H1 (cell line): ENCODE results near the gene RUVBL2. TPM values are rescaled to one million over a fixed set of nuclear protein-coding genes. Genes with fewer than 3 reads are reported as not detected.

Experiments used
- CTCF ChIA-PET: fragments of 300-600 bp; sonication (Branson Sonifier 250); formaldehyde crosslinking; loops from one replicate; lab custom pipeline; 2021; ENCODE audit not compliant: partially characterized antibody; lab: Charles Lee
- POLR2A ChIA-PET: fragments of 300-600 bp; sonication (Branson Sonifier 250); formaldehyde crosslinking; loops from one replicate; lab custom pipeline; 2021; ENCODE audit warnings: inconsistent platforms; ENCODE audit not compliant: partially characterized antibody; lab: Charles Lee
- DNase-seq, 2 experiments: peaks; one replicate each; pipeline versions ENCODE4 v3.0.0 to v3.0.0-alpha.2; 2010 to 2022; ENCODE audit warnings: low spot score in 2 of 2, low read depth in 1 of 2, mixed read lengths in 1 of 2
- FAIRE-seq: peaks from 2 replicates; lab custom pipeline; 2011; peaks lifted over from hg19 to GRCh38; lab: Jason Lieb, UNC
- H2AFZ ChIP-seq: 2 replicates; pipeline ENCODE4 v1.8.1; 2012; ENCODE audit warnings: low read length, inconsistent platforms
- H2AK5ac ChIP-seq: 2 replicates; pipeline ENCODE4 v1.6.1; 2013; ENCODE audit warnings: low read depth, low read length
- H2BK120ac ChIP-seq: replicated peaks from 2 replicates; pipeline ENCODE3; 2013; ENCODE audit warnings: low read depth, low read length, inconsistent platforms
- H2BK12ac ChIP-seq: 2 replicates; pipeline ENCODE4 v1.6.1; 2013; ENCODE audit warnings: low read depth, low read length
- H2BK15ac ChIP-seq: 2 replicates; pipeline ENCODE4 v1.6.1; 2013; ENCODE audit warnings: low read length
- H2BK20ac ChIP-seq: 2 replicates; pipeline ENCODE4 v1.6.1; 2013; ENCODE audit warnings: low read length
- H2BK5ac ChIP-seq: 2 replicates; pipeline ENCODE4 v1.6.1; 2013; ENCODE audit warnings: low read depth, low read length
- H3K14ac ChIP-seq: 2 replicates; pipeline ENCODE4 v1.6.1; 2013; ENCODE audit warnings: inconsistent platforms; ENCODE audit not compliant: insufficient read length
- H3K18ac ChIP-seq: 2 replicates; pipeline ENCODE4 v1.6.1; 2013; ENCODE audit warnings: low read length; ENCODE audit errors: extremely low read depth
- H3K23ac ChIP-seq: 2 replicates; pipeline ENCODE4 v1.6.1; 2013; ENCODE audit warnings: inconsistent platforms; ENCODE audit not compliant: insufficient read length
- H3K23me2 ChIP-seq: 2 replicates; pipeline ENCODE4 v1.6.1; 2013; ENCODE audit warnings: low read depth, low read length
- H3K27ac ChIP-seq: 2 replicates; pipeline ENCODE4 v1.6.1; 2011; ENCODE audit warnings: low read depth, low read length, inconsistent platforms
- H3K27me3 ChIP-seq, 4 experiments: replicated peaks in 1 of 4; 1 replicate in 1 of 4; 2 replicates in 3 of 4; pipeline versions ENCODE4 v1.6.1 to v1.8.1; 2011 to 2013; ENCODE audit warnings: low read length in 3 of 4, mild to moderate bottlenecking in 3 of 4, inconsistent platforms in 2 of 4, mixed read lengths in 2 of 4, moderate library complexity in 1 of 4; ENCODE audit not compliant: control insufficient read depth in 3 of 4, insufficient read depth in 3 of 4; ENCODE audit errors: extremely low read depth in 1 of 4
- H3K36me3 ChIP-seq, 4 experiments: 2 replicates each; pipeline versions ENCODE4 v1.6.1 to v1.8.1; 2011 to 2013; ENCODE audit warnings: mild to moderate bottlenecking in 4 of 4, low read length in 3 of 4, moderate library complexity in 2 of 4, control low read depth in 1 of 4, inconsistent platforms in 1 of 4; ENCODE audit not compliant: insufficient read depth in 4 of 4, control insufficient read depth in 2 of 4
- H3K4ac ChIP-seq: replicated peaks from 2 replicates; pipeline ENCODE3; 2013; ENCODE audit warnings: low read length, low read depth, mixed read lengths, inconsistent platforms; ENCODE audit not compliant: insufficient read length
- H3K4me1 ChIP-seq, 4 experiments: replicated peaks in 1 of 4; 1 replicate in 1 of 4; 2 replicates in 3 of 4; pipeline versions ENCODE4 v1.6.1 to v1.8.1; 2011 to 2013; ENCODE audit warnings: low read length in 3 of 4, inconsistent platforms in 2 of 4, mixed read lengths in 1 of 4; ENCODE audit not compliant: insufficient read depth in 4 of 4, control insufficient read depth in 3 of 4
- H3K4me2 ChIP-seq, 2 experiments: 2 replicates each; pipeline versions ENCODE4 v1.6.1 to v1.8.1; 2011 to 2013; ENCODE audit warnings: low read depth in 2 of 2, low read length in 2 of 2, control low read depth in 1 of 2, inconsistent platforms in 1 of 2, mild to moderate bottlenecking in 1 of 2; ENCODE audit not compliant: insufficient read depth in 1 of 2
- H3K4me3 ChIP-seq, 4 experiments: fragments of 200-600, 300-600 bp in 1 of 4; sonication (generic), shearing (Covaris generic), sonication (Bioruptor Twin) in 1 of 4; 2 replicates each; pipeline versions ENCODE4 v1.5.1 to v1.8.1; 2011 to 2016; ENCODE audit warnings: low read length in 4 of 4, low read depth in 3 of 4, control low read depth in 2 of 4, inconsistent platforms in 2 of 4, mild to moderate bottlenecking in 2 of 4, mixed read lengths in 1 of 4, moderate library complexity in 1 of 4; ENCODE audit not compliant: insufficient read depth in 2 of 4; ENCODE audit errors: extremely low read depth in 1 of 4
- H3K56ac ChIP-seq: replicated peaks from 2 replicates; pipeline ENCODE3; 2013; ENCODE audit warnings: low read depth, mild to moderate bottlenecking, mixed read lengths, low read length, inconsistent platforms; ENCODE audit not compliant: insufficient read length
- H3K79me1 ChIP-seq: 2 replicates; pipeline ENCODE4 v1.6.1; 2013; ENCODE audit warnings: low read depth, low read length, control low read depth
- H3K79me2 ChIP-seq, 2 experiments: 2 replicates each; pipeline versions ENCODE4 v1.6.1 to v1.8.1; 2012 to 2013; ENCODE audit warnings: low read length in 2 of 2, mild to moderate bottlenecking in 2 of 2, inconsistent platforms in 1 of 2; ENCODE audit not compliant: insufficient read depth in 2 of 2, control insufficient read depth in 1 of 2
- H3K9ac ChIP-seq, 4 experiments: replicated peaks in 1 of 4; 1 replicate in 1 of 4; 2 replicates in 3 of 4; pipeline versions ENCODE4 v1.6.1 to v1.8.1; 2011 to 2013; ENCODE audit warnings: low read depth in 3 of 4, low read length in 3 of 4, control low read depth in 2 of 4, mild to moderate bottlenecking in 2 of 4, moderate library complexity in 2 of 4, inconsistent platforms in 1 of 4; ENCODE audit errors: extremely low read depth in 1 of 4
- H3K9me3 ChIP-seq, 2 experiments: 2 replicates each; pipeline versions ENCODE4 v1.6.1 to v1.8.1; 2012 to 2013; ENCODE audit warnings: mild to moderate bottlenecking in 2 of 2, moderate library complexity in 2 of 2, control low read depth in 1 of 2, inconsistent platforms in 1 of 2, low read depth in 1 of 2, low read length in 1 of 2, mixed read lengths in 1 of 2; ENCODE audit not compliant: insufficient read depth in 2 of 2
- H4K20me1 ChIP-seq, 2 experiments: replicated peaks in 1 of 2; 2 replicates each; pipeline versions ENCODE3 to v1.8.1; 2011 to 2013; ENCODE audit warnings: inconsistent platforms in 2 of 2, low read length in 2 of 2, mild to moderate bottlenecking in 1 of 2; ENCODE audit not compliant: insufficient read depth in 2 of 2, control insufficient read depth in 1 of 2
- H4K5ac ChIP-seq: 2 replicates; pipeline ENCODE4 v1.6.1; 2013; ENCODE audit warnings: low read length, low read depth, mixed read lengths, inconsistent platforms; ENCODE audit not compliant: insufficient read length
- H4K8ac ChIP-seq: 2 replicates; pipeline ENCODE4 v1.8.0; 2013; ENCODE audit warnings: mild to moderate bottlenecking, moderate library complexity, low read length, inconsistent platforms; ENCODE audit not compliant: insufficient read depth; ENCODE audit errors: extremely low read depth
- H4K91ac ChIP-seq: replicated peaks from 2 replicates; pipeline ENCODE3; 2013; ENCODE audit warnings: low read length, mixed read lengths, inconsistent platforms; ENCODE audit not compliant: insufficient read length
- POLR2A ChIP-seq, 2 experiments: IDR thresholded peaks; 1 replicate in 1 of 2; 2 replicates in 1 of 2; pipeline ENCODE4 v1.6.1; 2011; ENCODE audit warnings: low read depth in 2 of 2, low read length in 2 of 2, mild to moderate bottlenecking in 2 of 2; ENCODE audit errors: control extremely low read depth in 1 of 2
- POLR2AphosphoS5 ChIP-seq: IDR thresholded peaks from 2 replicates; pipeline ENCODE4 v1.6.1; 2011; ENCODE audit warnings: low read depth, low read length
- SIN3A ChIP-seq, 2 experiments: IDR thresholded peaks in 1 of 2; conservative IDR thresholded peaks in 1 of 2; 2 replicates each; pipeline ENCODE4 v1.6.1; 2011 to 2012; ENCODE audit warnings: low read length in 2 of 2, improper control_type of control experiment in 1 of 2, low read depth in 1 of 2, mild to moderate bottlenecking in 1 of 2
- WGBS, 2 experiments: shearing (Covaris generic) in 1 of 2; methylation state at CpG; one replicate each; pipeline versions ENCODE4 v1.1.6 to v1.1.7; 2013 to 2015; ENCODE audit warnings: low lambda C conversion rate in 2 of 2, mixed read lengths in 2 of 2, inconsistent platforms in 1 of 2, low coverage in 1 of 2, missing lambda C conversion rate in 1 of 2; ENCODE audit not compliant: insufficient replicate concordance in 2 of 2, insufficient coverage in 1 of 2, insufficient read length in 1 of 2; ENCODE audit errors: extremely low coverage in 1 of 2, missing lambda C conversion rate in 1 of 2; 5-methylcytosine and 5-hydroxymethylcytosine counted together
- polyA plus RNA-seq, 7 experiments: library from polyadenylated mRNA; depleted of rRNA in 3 of 7; stranded (reverse) in 5 of 7; unstranded in 2 of 7; fragments of >200 nt in 5 of 7; fragments of 200-250 nt in 2 of 7; gene quantifications; 1 replicate in 5 of 7; 2 replicates in 1 of 7; 4 replicates in 1 of 7; pipeline versions ENCODE4 v1.2.1 to v1.2.3, GENCODE V29; 2011 to 2013; ENCODE audit warnings: missing spikeins in 2 of 7, mixed read lengths in 2 of 7
- total RNA-seq: library from RNA; stranded (reverse); fragmentation: NEBNext Ultra II Directional; extraction: Animal tissue kit (Norgen Biotek cat#: 25700); gene quantifications from 2 replicates; pipeline ENCODE4 v1.2.1, GENCODE V29; 2021
- TF ChIP-seq, protein P1 (sequence below): IDR thresholded peaks from 2 replicates; pipeline ENCODE4 v1.6.1; 2012; ENCODE audit warnings: low read length, inconsistent platforms

The RUVBL2 gene
- total and polyA plus RNA-seq, 2 of the 8 experiments (the other 6 are each of a cell fraction or from before 2014, with no cell fraction given), result 152 to 247 TPM

DNA sequence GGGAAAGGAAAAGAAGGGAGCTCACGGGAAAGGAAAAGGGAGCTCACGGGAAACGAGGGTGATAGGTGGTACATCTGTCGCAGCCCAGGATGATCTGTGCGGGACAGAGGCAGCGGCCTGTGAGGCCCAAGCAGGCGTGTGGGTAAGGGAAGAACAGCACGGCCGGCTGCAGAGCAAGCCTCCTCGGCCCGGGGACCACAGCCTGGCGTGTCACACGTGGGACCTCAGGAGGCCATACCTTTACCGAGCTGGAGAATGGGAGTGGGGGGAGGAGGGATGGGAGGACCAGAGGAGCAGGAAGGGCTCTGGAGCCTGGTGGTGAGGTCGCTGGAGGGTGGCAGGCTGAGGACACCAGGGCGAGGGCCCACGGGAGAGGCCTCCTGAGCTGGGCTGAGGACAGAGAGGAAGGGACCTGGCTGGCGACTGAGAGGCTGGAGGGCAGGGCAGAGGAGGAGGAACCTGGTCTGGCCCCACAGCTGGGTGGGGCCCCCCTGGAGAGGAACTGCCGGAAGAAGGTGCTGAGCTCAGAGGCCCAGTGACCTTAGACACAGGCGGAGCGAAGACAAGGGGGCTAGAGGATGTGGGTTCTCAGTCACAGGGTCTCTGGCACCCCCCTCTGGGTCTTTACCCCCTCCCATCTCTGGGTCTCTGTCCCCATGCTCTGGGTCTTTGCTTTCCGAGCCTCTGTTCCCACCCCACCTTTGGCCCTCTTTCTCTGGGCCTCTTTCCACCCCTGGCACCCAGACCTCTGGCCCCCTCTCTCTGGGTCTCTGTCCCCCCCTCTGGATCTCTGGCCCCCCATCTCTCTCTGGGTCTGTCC, 31.4 kb upstream of the RUVBL2 start:
- Histone ChIP-seq H4K8ac (peak overlapping the region; percentile 64), H4K91ac (no peak overlapping the region), H3K23ac (no peak overlapping the region), H3K9ac (0 out of 7 replicates have a peak overlapping the region, but pooled peaks of 1 of the 4 experiments have one; percentile 15), H3K4me2 (no peak overlapping the region; a peak in 2 of 4 replicates), H3K79me1 (peaks cover 5% of the 10 kb centered on the region), H3K4me1 (peaks cover 4 to 17% (median 12%) of the 10 kb centered on the region in 4 experiments), H3K4me3 (no peak overlapping the region), H3K18ac (peak overlapping the region; percentile 48), H3K14ac (no peak overlapping the region), H2BK20ac (no peak overlapping the region), H2BK120ac (no peak overlapping the region), H4K5ac (no peak overlapping the region)
- 79% methylated on average over 21 of the region's 22 CpGs; no CpG with 5 or more reads in 1 of the 2 experiments for WGBS, 2 experiments
- peak; percentile 34 to 91 for TF ChIP-seq POLR2A (IDR thresholded peaks at IDR 0.05; ENCODE audit: control extremely low read depth in 1 of 2, low read depth in 2 of 2, low read length in 2 of 2)
- TF ChIP-seq SIN3A (conservative IDR thresholded peaks at IDR 0.05 in 1 of 2, IDR thresholded peaks at IDR 0.05 in 1 of 2; ENCODE audit: low read depth in 1 of 2, low read length in 2 of 2), result no peak
- TF ChIP-seq, protein P1, sequence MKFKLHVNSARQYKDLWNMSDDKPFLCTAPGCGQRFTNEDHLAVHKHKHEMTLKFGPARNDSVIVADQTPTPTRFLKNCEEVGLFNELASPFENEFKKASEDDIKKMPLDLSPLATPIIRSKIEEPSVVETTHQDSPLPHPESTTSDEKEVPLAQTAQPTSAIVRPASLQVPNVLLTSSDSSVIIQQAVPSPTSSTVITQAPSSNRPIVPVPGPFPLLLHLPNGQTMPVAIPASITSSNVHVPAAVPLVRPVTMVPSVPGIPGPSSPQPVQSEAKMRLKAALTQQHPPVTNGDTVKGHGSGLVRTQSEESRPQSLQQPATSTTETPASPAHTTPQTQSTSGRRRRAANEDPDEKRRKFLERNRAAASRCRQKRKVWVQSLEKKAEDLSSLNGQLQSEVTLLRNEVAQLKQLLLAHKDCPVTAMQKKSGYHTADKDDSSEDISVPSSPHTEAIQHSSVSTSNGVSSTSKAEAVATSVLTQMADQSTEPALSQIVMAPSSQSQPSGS, result peak; percentile 67; the same call in 1 of the 2 replicates
- peak; percentile 72 for TF ChIP-seq POLR2AphosphoS5
- TF ChIP-seq, all 59 proteins: peak for 3
- H2BK15ac ChIP-seq, result no peak overlapping the region
- POLR2A ChIA-PET, result interaction anchor here (0.6 to 2.1 kb wide), 16 partner anchors 8 to 178 kb away, joined by 3 to 19 read pairs (median 4); partner anchors contain the start of gene RUVBL2
- CTCF ChIA-PET, result interaction anchor here (0.7 to 1.9 kb wide), 6 partner anchors 8 to 174 kb away, joined by 3 to 10 read pairs (median 6); no protein-coding TSS in a partner anchor
- no peak overlapping the region for H2AK5ac ChIP-seq
- no peak overlapping the region for H3K56ac ChIP-seq
- H3K79me2 ChIP-seq, result peaks cover 0 to 13% of the 10 kb centered on the region in 2 experiments; a peak in 2 of 4 replicates
- H2BK5ac ChIP-seq, result peak overlapping the region; percentile 75
- no peak overlapping the region for H2AFZ ChIP-seq
- peaks cover 17% of the 10 kb centered on the region; the same call in 1 of the 2 replicates for H3K23me2 ChIP-seq
- peaks cover 0 to 26% (median 14%) of the 10 kb centered on the region in 4 experiments; a peak in 5 of 8 replicates for H3K36me3 ChIP-seq
- peak overlapping the region; percentile 44; the same call in 1 of the 2 replicates for H3K27ac ChIP-seq
- no peaks in the 10 kb centered on the region for H3K9me3 ChIP-seq
- no peaks in the 10 kb centered on the region for H3K27me3 ChIP-seq
- DNase-seq (peak in 1 of 2 experiments; percentile 62), FAIRE-seq (no peak)
- no peak overlapping the region for H3K4ac ChIP-seq
- H4K20me1 ChIP-seq, result peaks cover 3 to 15% of the 10 kb centered on the region in 2 experiments
- 0 out of 2 replicates have a peak overlapping the region, but pooled peaks have one; percentile 39 for H2BK12ac ChIP-seq
